HEK293 (cell line): ENCODE data around the gene NEGR1.

ENCODE experiments used
- CTCF ChIA-PET: fragments of 350-600 bp; formaldehyde crosslinking; extraction: SDS; loops from one replicate; lab custom pipeline; 2021; ENCODE audit warnings: antibody characterized with exemption; lab: Yijun Ruan, JAX
- POLR2A ChIA-PET: fragments of 300-600 bp; formaldehyde crosslinking; extraction: SDS; loops from one replicate; lab custom pipeline; 2020; ENCODE audit warnings: antibody characterized with exemption, inconsistent platforms; lab: Yijun Ruan, JAX
- H3K27ac ChIP-seq: fragments of 200-500 bp; sonication (Bioruptor generic); 2 replicates; pipeline ENCODE4 v1.5.1; 2014; ENCODE audit warnings: low read depth, low read length, control low read depth, inconsistent platforms; ENCODE audit errors: extremely low read depth
- H3K36me3 ChIP-seq, 2 experiments: fragments of 200-500 bp in 1 of 2; sonication (Bioruptor generic) in 1 of 2; 1 replicate in 1 of 2; 2 replicates in 1 of 2; pipeline ENCODE4 v1.5.1; 2014 to 2017; ENCODE audit warnings: inconsistent platforms in 2 of 2, low read length in 2 of 2; ENCODE audit not compliant: control insufficient read depth in 2 of 2, insufficient read depth in 1 of 2
- H3K4me1 ChIP-seq: fragments of 200-500 bp; sonication (Bioruptor generic); 2 replicates; pipeline ENCODE4 v1.5.1; 2014; ENCODE audit warnings: mild to moderate bottlenecking, low read length, inconsistent platforms; ENCODE audit not compliant: control insufficient read depth, insufficient read depth
- H3K4me3 ChIP-seq: 2 replicates; pipeline ENCODE4 v1.5.1; 2011; ENCODE audit warnings: low read depth, mild to moderate bottlenecking, control low read depth, low read length, moderate library complexity
- H3K9me3 ChIP-seq: fragments of 200-500 bp; sonication (Bioruptor generic); 2 replicates; pipeline ENCODE4 v1.5.1; 2014; ENCODE audit warnings: low read depth, low read length, inconsistent platforms; ENCODE audit not compliant: control insufficient read depth, insufficient read depth
- BCL11B ChIP-seq: fragments of 450-650 bp; formaldehyde crosslinking; IDR thresholded peaks from 2 replicates; pipeline ENCODE4 v1.5.1; 2016; ENCODE audit warnings: low read depth, missing biosample characterization, missing genetic modification characterization
- FEZF1 ChIP-seq: fragments of 450-650 bp; formaldehyde crosslinking; IDR thresholded peaks from 2 replicates; pipeline ENCODE4 v1.5.1; 2016; ENCODE audit warnings: missing biosample characterization, missing genetic modification characterization
- KLF7 ChIP-seq: fragments of 450-650 bp; formaldehyde crosslinking; IDR thresholded peaks from 2 replicates; pipeline ENCODE4 v1.5.1; 2016; ENCODE audit warnings: missing biosample characterization, missing genetic modification characterization, borderline replicate concordance
- PRDM10 ChIP-seq: fragments of 450-650 bp; formaldehyde crosslinking; IDR thresholded peaks from 2 replicates; pipeline ENCODE4 v1.5.1; 2016; ENCODE audit warnings: missing biosample characterization, missing genetic modification characterization
- PRDM6 ChIP-seq: fragments of 450-650 bp; formaldehyde crosslinking; IDR thresholded peaks from 2 replicates; pipeline ENCODE4 v1.5.1; 2017; ENCODE audit warnings: missing biosample characterization, missing genetic modification characterization
- SETDB1 ChIP-seq: IDR thresholded peaks from one replicate; pipeline ENCODE4 v1.6.1; 2017; ENCODE audit warnings: mild to moderate bottlenecking, low read length, moderate library complexity, mixed read lengths; ENCODE audit not compliant: insufficient read length
- SP2 ChIP-seq: fragments of 450-650 bp; formaldehyde crosslinking; IDR thresholded peaks from 2 replicates; pipeline ENCODE4 v1.5.1; 2016; ENCODE audit warnings: missing biosample characterization, missing genetic modification characterization
- YY1 ChIP-seq: fragments of 450-650 bp; formaldehyde crosslinking; IDR thresholded peaks from 2 replicates; pipeline ENCODE4 v1.5.1; 2018; ENCODE audit warnings: missing biosample characterization, missing genetic modification characterization
- ZBTB26 ChIP-seq: fragments of 450-650 bp; formaldehyde crosslinking; optimal IDR thresholded peaks from 2 replicates; pipeline ENCODE3; 2016; ENCODE audit warnings: missing biosample characterization, mild to moderate bottlenecking, missing genetic modification characterization
- ZBTB48 ChIP-seq: fragments of 450-650 bp; formaldehyde crosslinking; IDR thresholded peaks from 2 replicates; pipeline ENCODE4 v1.5.1; 2016; ENCODE audit warnings: missing biosample characterization, missing genetic modification characterization
- ZNF148 ChIP-seq: fragments of 450-650 bp; formaldehyde crosslinking; IDR thresholded peaks from 2 replicates; pipeline ENCODE4 v1.5.0; 2017; ENCODE audit warnings: missing biosample characterization, missing genetic modification characterization, borderline replicate concordance
- ZNF184 ChIP-seq: fragments of 450-650 bp; IDR thresholded peaks from 2 replicates; pipeline ENCODE4 v1.5.1; 2018; ENCODE audit warnings: missing biosample characterization, mild to moderate bottlenecking, missing genetic modification characterization
- ZNF23 ChIP-seq: fragments of 450-650 bp; formaldehyde crosslinking; IDR thresholded peaks from 2 replicates; pipeline ENCODE4 v1.5.1; 2016; ENCODE audit warnings: missing biosample characterization, missing genetic modification characterization, borderline replicate concordance
- ZNF280D ChIP-seq: fragments of 450-650 bp; formaldehyde crosslinking; IDR thresholded peaks from 2 replicates; pipeline ENCODE4 v1.5.1; 2016; ENCODE audit warnings: missing biosample characterization, missing genetic modification characterization
- ZNF423 ChIP-seq: fragments of 450-650 bp; formaldehyde crosslinking; IDR thresholded peaks from 2 replicates; pipeline ENCODE4 v1.5.1; 2016; ENCODE audit warnings: missing biosample characterization, missing genetic modification characterization
- ZNF558 ChIP-seq: fragments of 450-650 bp; formaldehyde crosslinking; IDR thresholded peaks from 2 replicates; pipeline ENCODE4 v1.5.1; 2016; ENCODE audit warnings: missing biosample characterization, missing genetic modification characterization
- ZNF629 ChIP-seq: fragments of 450-650 bp; formaldehyde crosslinking; IDR thresholded peaks from 2 replicates; pipeline ENCODE4 v1.5.1; 2017; ENCODE audit warnings: missing biosample characterization, missing genetic modification characterization
- ZNF791 ChIP-seq: fragments of 450-650 bp; formaldehyde crosslinking; IDR thresholded peaks from 2 replicates; pipeline ENCODE4 v1.5.1; 2016; ENCODE audit warnings: missing biosample characterization, missing genetic modification characterization
- ZSCAN30 ChIP-seq: fragments of 450-650 bp; IDR thresholded peaks from 2 replicates; pipeline ENCODE4 v1.5.1; 2018; ENCODE audit warnings: missing biosample characterization, mild to moderate bottlenecking, missing genetic modification characterization, moderate library complexity

The NEGR1 gene

GRCh38 chr1:72034827-72035226 lies 247.5 kb downstream of the NEGR1 start (continued):
- TF ChIP-seq PRDM10 (tag by site-specific recombination), result no peak

GRCh38 chr1:72023063-72023930 lies 259.0 kb downstream of the NEGR1 start:
- Histone ChIP-seq H3K4me1 (no peaks in the 10 kb centered on the region), H3K27ac (no peak overlapping the region), H3K9me3 (no peaks in the 10 kb centered on the region), H3K4me3 (no peak overlapping the region), H3K36me3 (no peaks in the 10 kb centered on the region)
- ChIA-PET CTCF (interaction anchor here (0.6 kb wide), 1 partner anchor 15 kb away, joined by 3 read pairs; no protein-coding TSS in a partner anchor), POLR2A (no interaction called here)
- TF ChIP-seq ZBTB48, result no peak
- no peak for TF ChIP-seq ZSCAN30 (tag by site-specific recombination)
- no peak for TF ChIP-seq ZNF558 (tag by site-specific recombination)
- no peak for TF ChIP-seq ZNF280D (tag by site-specific recombination)
- no peak for TF ChIP-seq ZNF423 (tag by site-specific recombination)
- TF ChIP-seq ZBTB26 (tag by site-specific recombination), result no peak
- TF ChIP-seq ZNF184 (tag by site-specific recombination), result no peak
- no peak for TF ChIP-seq SETDB1
- no peak for TF ChIP-seq FEZF1 (tag by site-specific recombination)
- no peak for TF ChIP-seq BCL11B
- TF ChIP-seq SP2 (tag by site-specific recombination), result no peak
- TF ChIP-seq KLF7 (tag by site-specific recombination), result no peak
- no peak for TF ChIP-seq ZNF23 (tag by site-specific recombination)
- TF ChIP-seq ZNF629, result no peak
- TF ChIP-seq ZNF791 (tag by site-specific recombination), result no peak
- no peak for TF ChIP-seq PRDM6 (tag by site-specific recombination)
- no peak for TF ChIP-seq YY1 (tag by site-specific recombination)
- no peak for TF ChIP-seq ZNF148
